Measurements from ENCODE around the gene TRNAU1AP.
A peak's percentile ranks its signal among the peaks of the same experiment; 100 is the strongest.

Gene TRNAU1AP

GRCh38 chr1:28552758-28553663 is at the start of gene TRNAU1AP:
TSS of gene TRNAU1AP (plus strand) at chr1:28553085. CDS start at chr1:28553111, 26 bp downstream.
- peak within 1 kb of the TSS; percentile 97 for H3K27ac Mint-ChIP-seq (ENCODE audit: low read depth)
- peak; percentile 93 to 96 for DNase-seq (ENCODE audit: low spot score in 2 of 2)
- H3K9me3 Mint-ChIP-seq, result no peaks in the 10 kb centered on the region
- peaks cover 17% of the 10 kb centered on the region for H3K4me1 Mint-ChIP-seq
- ATAC-seq (replicated peaks; ENCODE audit: extremely low read depth, poor library complexity, severe bottlenecking), result peak; percentile 92
- peaks cover 33% of the 10 kb centered on the region for H3K36me3 Mint-ChIP-seq (ENCODE audit: insufficient read depth)
- H3K4me3 Mint-ChIP-seq, result peak within 1 kb of the TSS; percentile 98
- H3K27me3 Mint-ChIP-seq, result no peaks in the 10 kb centered on the region

GRCh38 chr1:28503117-28503516 is 49.8 kb upstream of the TRNAU1AP start:
- Mint-ChIP-seq H3K36me3 (ENCODE audit: insufficient read depth) (peaks cover 42% of the 10 kb centered on the region), H3K27ac (ENCODE audit: low read depth) (no peak overlapping the region), H3K9me3 (no peaks in the 10 kb centered on the region), H3K4me1 (peaks cover 12% of the 10 kb centered on the region), H3K4me3 (no peak overlapping the region), H3K27me3 (no peaks in the 10 kb centered on the region)
- no peak for DNase-seq (ENCODE audit: low spot score in 2 of 2)
- no peak for ATAC-seq (replicated peaks; ENCODE audit: extremely low read depth, poor library complexity, severe bottlenecking)

- Mint-ChIP-seq H3K9me3 (no peaks in the 10 kb centered on the region), H3K27me3 (no peaks in the 10 kb centered on the region), H3K36me3 (ENCODE audit: insufficient read depth) (peaks cover 56% of the 10 kb centered on the region), H3K4me3 (peak within 1 kb of the TSS; percentile 96), H3K27ac (ENCODE audit: low read depth) (peak within 1 kb of the TSS; percentile 93), H3K4me1 (peaks cover 36% of the 10 kb centered on the region)
- ATAC-seq (replicated peaks; ENCODE audit: extremely low read depth, poor library complexity, severe bottlenecking) (peak; percentile 90), DNase-seq (ENCODE audit: low spot score in 2 of 2) (peak; percentile 87 to 95)
Observed at GRCh38 chr1:28505406-28506187, 47.3 kb upstream of the TRNAU1AP start, which contains the start of gene RCC1. TSS of gene RCC1 (plus strand) at chr1:28506043. CDS start at chr1:28529867, 23,824 bp downstream.

GRCh38 chr1:28506907-28507246 is 46.0 kb upstream of the TRNAU1AP start:
- Mint-ChIP-seq H3K27me3 (no peaks in the 10 kb centered on the region), H3K4me3 (peak overlapping the region; percentile 96), H3K4me1 (peaks cover 43% of the 10 kb centered on the region), H3K36me3 (ENCODE audit: insufficient read depth) (peaks cover 69% of the 10 kb centered on the region), H3K27ac (ENCODE audit: low read depth) (peak overlapping the region; percentile 93), H3K9me3 (no peaks in the 10 kb centered on the region)
- no peak for ATAC-seq (replicated peaks; ENCODE audit: extremely low read depth, poor library complexity, severe bottlenecking)
- no peak for DNase-seq (ENCODE audit: low spot score in 2 of 2)

GRCh38 chr1:28507247-28507645 is 45.6 kb upstream of the TRNAU1AP start:
- ATAC-seq (replicated peaks; ENCODE audit: extremely low read depth, poor library complexity, severe bottlenecking) (no peak), DNase-seq (ENCODE audit: low spot score in 2 of 2) (no peak)
- H3K36me3 Mint-ChIP-seq (ENCODE audit: insufficient read depth), result peaks cover 73% of the 10 kb centered on the region
- H3K9me3 Mint-ChIP-seq, result no peaks in the 10 kb centered on the region
- peaks cover 47% of the 10 kb centered on the region for H3K4me1 Mint-ChIP-seq
- H3K27me3 Mint-ChIP-seq, result no peaks in the 10 kb centered on the region
- H3K27ac Mint-ChIP-seq (ENCODE audit: low read depth), result peak overlapping the region; percentile 93
- H3K4me3 Mint-ChIP-seq, result peak overlapping the region; percentile 96

GRCh38 chr1:28507646-28508434 is 45.0 kb upstream of the TRNAU1AP start:
- H3K4me3 Mint-ChIP-seq, result peak overlapping the region; percentile 96
- peaks cover 53% of the 10 kb centered on the region for H3K4me1 Mint-ChIP-seq
- no peaks in the 10 kb centered on the region for H3K9me3 Mint-ChIP-seq
- no peak for DNase-seq (ENCODE audit: low spot score in 2 of 2)
- peak overlapping the region; percentile 93 for H3K27ac Mint-ChIP-seq (ENCODE audit: low read depth)
- H3K27me3 Mint-ChIP-seq, result no peaks in the 10 kb centered on the region
- peaks cover 78% of the 10 kb centered on the region for H3K36me3 Mint-ChIP-seq (ENCODE audit: insufficient read depth)
- no peak for ATAC-seq (replicated peaks; ENCODE audit: extremely low read depth, poor library complexity, severe bottlenecking)

GRCh38 chr1:28508435-28508754 is 44.5 kb upstream of the TRNAU1AP start:
- ATAC-seq (replicated peaks; ENCODE audit: extremely low read depth, poor library complexity, severe bottlenecking) (no peak), DNase-seq (ENCODE audit: low spot score in 2 of 2) (no peak)
- H3K27ac Mint-ChIP-seq (ENCODE audit: low read depth), result peak overlapping the region; percentile 87
- H3K27me3 Mint-ChIP-seq, result no peaks in the 10 kb centered on the region
- H3K4me3 Mint-ChIP-seq, result peak overlapping the region; percentile 96
- peaks cover 54% of the 10 kb centered on the region for H3K4me1 Mint-ChIP-seq
- H3K36me3 Mint-ChIP-seq (ENCODE audit: insufficient read depth), result peaks cover 81% of the 10 kb centered on the region
- no peaks in the 10 kb centered on the region for H3K9me3 Mint-ChIP-seq

GRCh38 chr1:28509705-28510272 is 43.1 kb upstream of the TRNAU1AP start:
- H3K4me3 Mint-ChIP-seq, result peak overlapping the region; percentile 96
- no peaks in the 10 kb centered on the region for H3K9me3 Mint-ChIP-seq
- peaks cover 54% of the 10 kb centered on the region for H3K4me1 Mint-ChIP-seq
- peaks cover 92% of the 10 kb centered on the region for H3K36me3 Mint-ChIP-seq (ENCODE audit: insufficient read depth)
- peak overlapping the region; percentile 87 for H3K27ac Mint-ChIP-seq (ENCODE audit: low read depth)
- no peaks in the 10 kb centered on the region for H3K27me3 Mint-ChIP-seq
- no peak for ATAC-seq (replicated peaks; ENCODE audit: extremely low read depth, poor library complexity, severe bottlenecking)
- DNase-seq (ENCODE audit: low spot score in 2 of 2), result no peak

- H3K4me1 Mint-ChIP-seq, result peaks cover 52% of the 10 kb centered on the region
- no peaks in the 10 kb centered on the region for H3K9me3 Mint-ChIP-seq
- H3K4me3 Mint-ChIP-seq, result peak overlapping the region; percentile 96
- H3K36me3 Mint-ChIP-seq (ENCODE audit: insufficient read depth), result peaks cover 95% of the 10 kb centered on the region
- ATAC-seq (replicated peaks; ENCODE audit: extremely low read depth, poor library complexity, severe bottlenecking) (no peak), DNase-seq (ENCODE audit: low spot score in 2 of 2) (no peak)
- no peaks in the 10 kb centered on the region for H3K27me3 Mint-ChIP-seq
- H3K27ac Mint-ChIP-seq (ENCODE audit: low read depth), result peak overlapping the region; percentile 87
Observed at GRCh38 chr1:28510273-28510969, 42.5 kb upstream of the TRNAU1AP start.

GRCh38 chr1:28510970-28511440 is 41.9 kb upstream of the TRNAU1AP start:
- H3K4me1 Mint-ChIP-seq, result peaks cover 46% of the 10 kb centered on the region
- ATAC-seq (replicated peaks; ENCODE audit: extremely low read depth, poor library complexity, severe bottlenecking) (no peak), DNase-seq (ENCODE audit: low spot score in 2 of 2) (no peak)
- H3K9me3 Mint-ChIP-seq, result no peaks in the 10 kb centered on the region
- H3K36me3 Mint-ChIP-seq (ENCODE audit: insufficient read depth), result peaks cover 90% of the 10 kb centered on the region
- no peaks in the 10 kb centered on the region for H3K27me3 Mint-ChIP-seq
- H3K27ac Mint-ChIP-seq (ENCODE audit: low read depth), result peak overlapping the region; percentile 87
- peak overlapping the region; percentile 96 for H3K4me3 Mint-ChIP-seq

- DNase-seq (ENCODE audit: low spot score in 2 of 2), result no peak
- H3K36me3 Mint-ChIP-seq (ENCODE audit: insufficient read depth), result peaks cover 80% of the 10 kb centered on the region
Observed at GRCh38 chr1:28512058-28512611, 40.8 kb upstream of the TRNAU1AP start.

More at GRCh38 chr1:28512058-28512611, 40.8 kb upstream of the TRNAU1AP start:
- peak overlapping the region; percentile 58 for H3K27ac Mint-ChIP-seq (ENCODE audit: low read depth)
- peaks cover 45% of the 10 kb centered on the region for H3K4me1 Mint-ChIP-seq
- no peaks in the 10 kb centered on the region for H3K27me3 Mint-ChIP-seq
- ATAC-seq (replicated peaks; ENCODE audit: extremely low read depth, poor library complexity, severe bottlenecking), result no peak
- peak overlapping the region; percentile 67 for H3K4me3 Mint-ChIP-seq
- no peaks in the 10 kb centered on the region for H3K9me3 Mint-ChIP-seq
